ENCODE results near the gene DTX3L.

DNA sequence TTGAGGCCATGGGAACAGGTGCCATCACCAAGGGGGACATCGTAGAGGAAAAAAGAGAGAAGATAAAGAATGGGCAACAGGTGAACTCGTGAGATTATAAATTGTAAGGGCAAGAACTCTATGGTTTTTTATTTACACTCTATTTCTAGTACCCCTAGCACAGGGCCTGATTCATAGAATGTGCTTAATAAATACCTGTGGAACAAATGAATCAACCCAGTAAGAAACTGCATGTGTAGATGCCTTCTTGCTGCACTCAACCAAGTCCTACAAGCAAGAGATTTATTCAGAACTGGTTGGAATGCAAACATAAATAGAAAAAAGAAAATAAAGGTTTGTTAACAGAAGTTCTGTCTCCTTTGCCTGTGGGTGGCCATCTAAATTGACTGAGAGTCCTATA is 30.7 kb upstream of the DTX3L start:
- TF ChIP-seq, protein P1, sequence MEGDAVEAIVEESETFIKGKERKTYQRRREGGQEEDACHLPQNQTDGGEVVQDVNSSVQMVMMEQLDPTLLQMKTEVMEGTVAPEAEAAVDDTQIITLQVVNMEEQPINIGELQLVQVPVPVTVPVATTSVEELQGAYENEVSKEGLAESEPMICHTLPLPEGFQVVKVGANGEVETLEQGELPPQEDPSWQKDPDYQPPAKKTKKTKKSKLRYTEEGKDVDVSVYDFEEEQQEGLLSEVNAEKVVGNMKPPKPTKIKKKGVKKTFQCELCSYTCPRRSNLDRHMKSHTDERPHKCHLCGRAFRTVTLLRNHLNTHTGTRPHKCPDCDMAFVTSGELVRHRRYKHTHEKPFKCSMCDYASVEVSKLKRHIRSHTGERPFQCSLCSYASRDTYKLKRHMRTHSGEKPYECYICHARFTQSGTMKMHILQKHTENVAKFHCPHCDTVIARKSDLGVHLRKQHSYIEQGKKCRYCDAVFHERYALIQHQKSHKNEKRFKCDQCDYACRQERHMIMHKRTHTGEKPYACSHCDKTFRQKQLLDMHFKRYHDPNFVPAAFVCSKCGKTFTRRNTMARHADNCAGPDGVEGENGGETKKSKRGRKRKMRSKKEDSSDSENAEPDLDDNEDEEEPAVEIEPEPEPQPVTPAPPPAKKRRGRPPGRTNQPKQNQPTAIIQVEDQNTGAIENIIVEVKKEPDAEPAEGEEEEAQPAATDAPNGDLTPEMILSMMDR (IDR thresholded peaks at IDR 0.05; ENCODE audit: insufficient read depth, low read length, poor library complexity, severe bottlenecking) = no peak
- TF ChIP-seq EZH2phosphoT487 (conservative IDR thresholded peaks at IDR 0.05; ENCODE audit: low read length) = no peak
